ENCODE data around the gene COPE. TPM values are rescaled to one million over a fixed set of nuclear protein-coding genes. Genes with fewer than 3 reads are reported as not detected.

The COPE gene
- total RNA-seq, 1 donor from 2014 or later, result 331 TPM

- intact Hi-C loops (cut with DNase I), result no loop called here
- H3K4me1 ChIP-seq, result no peaks in the 10 kb centered on the region
- H3K36me3 ChIP-seq, result peaks cover 99 to 100% of the 10 kb centered on the region in 2 donors
- no peak overlapping the region for H3K27ac ChIP-seq
- no peak overlapping the region for H3K4me3 ChIP-seq
- no peaks in the 10 kb centered on the region for H3K27me3 ChIP-seq
- no peak for DNase-seq (ENCODE audit: low spot score in 2 of 2)
- H3K9me3 ChIP-seq, result no peaks in the 10 kb centered on the region
- no peak for TF ChIP-seq CTCF (IDR thresholded peaks at IDR 0.05)
Observed at GRCh38 chr19:18859676-18860301, 59.4 kb downstream of the COPE start.

DNA sequence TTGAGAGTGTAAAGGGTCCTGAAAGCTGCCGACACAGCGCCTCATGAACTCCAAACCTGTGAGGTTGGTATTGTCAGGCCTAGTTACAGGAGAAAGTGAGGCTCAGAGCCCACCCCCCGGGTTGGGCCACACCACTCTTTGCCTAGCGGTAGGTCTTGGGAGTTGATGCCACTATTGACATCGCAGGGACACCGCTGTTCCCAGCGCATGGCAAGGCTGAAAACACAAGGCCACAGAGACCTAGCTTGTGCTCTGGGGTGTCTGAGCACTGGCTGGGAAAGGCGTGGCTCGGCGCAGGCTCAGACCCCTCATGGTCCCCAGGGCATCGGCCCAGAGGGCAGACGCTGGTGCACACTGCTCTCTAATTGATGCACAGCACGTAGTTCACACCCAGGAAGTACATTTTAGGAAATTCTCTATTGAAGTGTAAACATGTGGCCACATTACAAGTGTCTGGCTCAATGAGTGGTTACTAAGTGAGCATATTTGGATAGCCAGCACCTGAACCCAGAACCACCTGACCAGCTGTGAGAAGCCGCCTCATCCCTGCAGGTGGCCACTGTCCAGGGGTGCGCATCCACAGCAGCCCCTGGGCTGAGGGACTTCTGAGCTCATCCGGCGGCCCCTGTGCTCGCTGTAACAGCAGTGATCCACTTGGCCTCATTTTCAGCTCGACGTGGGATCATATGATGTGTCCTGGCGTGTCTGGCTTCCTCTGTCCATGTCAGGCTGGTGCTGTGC lies 60.1 kb downstream of the COPE start:
- H3K27ac ChIP-seq, result no peak overlapping the region
- intact Hi-C loops (cut with DNase I), result no loop called here
- peaks cover 100% of the 10 kb centered on the region in 2 donors for H3K36me3 ChIP-seq
- TF ChIP-seq CTCF (IDR thresholded peaks at IDR 0.05), result no peak
- no peaks in the 10 kb centered on the region for H3K4me1 ChIP-seq
- DNase-seq (ENCODE audit: low spot score in 2 of 2), result no peak
- H3K9me3 ChIP-seq, result no peaks in the 10 kb centered on the region
- H3K27me3 ChIP-seq, result no peaks in the 10 kb centered on the region
- no peak overlapping the region for H3K4me3 ChIP-seq

DNA sequence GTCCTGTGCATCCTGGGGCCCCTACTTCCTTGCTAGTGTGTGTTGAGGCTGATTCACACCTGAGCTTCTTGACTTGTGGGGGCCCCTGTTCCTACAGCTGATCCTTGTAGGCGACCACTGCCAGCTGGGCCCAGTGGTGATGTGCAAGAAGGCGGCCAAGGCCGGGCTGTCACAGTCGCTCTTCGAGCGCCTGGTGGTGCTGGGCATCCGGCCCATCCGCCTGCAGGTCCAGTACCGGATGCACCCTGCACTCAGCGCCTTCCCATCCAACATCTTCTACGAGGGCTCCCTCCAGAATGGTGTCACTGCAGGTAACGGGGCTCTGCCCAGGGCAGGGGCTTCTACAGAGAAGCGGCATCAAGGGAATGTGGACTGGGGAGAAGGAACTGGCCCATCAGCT lies 62.0 kb downstream of the COPE start:
- DNase-seq (ENCODE audit: low spot score in 2 of 2), result no peak
- no peaks in the 10 kb centered on the region for H3K4me1 ChIP-seq
- no peak overlapping the region for H3K27ac ChIP-seq
- no peaks in the 10 kb centered on the region for H3K9me3 ChIP-seq
- no peak for TF ChIP-seq CTCF (IDR thresholded peaks at IDR 0.05)
- no peaks in the 10 kb centered on the region for H3K27me3 ChIP-seq
- no peak overlapping the region for H3K4me3 ChIP-seq
- intact Hi-C loops (cut with DNase I), result no loop called here
- peaks cover 99 to 100% of the 10 kb centered on the region in 2 donors for H3K36me3 ChIP-seq

DNA sequence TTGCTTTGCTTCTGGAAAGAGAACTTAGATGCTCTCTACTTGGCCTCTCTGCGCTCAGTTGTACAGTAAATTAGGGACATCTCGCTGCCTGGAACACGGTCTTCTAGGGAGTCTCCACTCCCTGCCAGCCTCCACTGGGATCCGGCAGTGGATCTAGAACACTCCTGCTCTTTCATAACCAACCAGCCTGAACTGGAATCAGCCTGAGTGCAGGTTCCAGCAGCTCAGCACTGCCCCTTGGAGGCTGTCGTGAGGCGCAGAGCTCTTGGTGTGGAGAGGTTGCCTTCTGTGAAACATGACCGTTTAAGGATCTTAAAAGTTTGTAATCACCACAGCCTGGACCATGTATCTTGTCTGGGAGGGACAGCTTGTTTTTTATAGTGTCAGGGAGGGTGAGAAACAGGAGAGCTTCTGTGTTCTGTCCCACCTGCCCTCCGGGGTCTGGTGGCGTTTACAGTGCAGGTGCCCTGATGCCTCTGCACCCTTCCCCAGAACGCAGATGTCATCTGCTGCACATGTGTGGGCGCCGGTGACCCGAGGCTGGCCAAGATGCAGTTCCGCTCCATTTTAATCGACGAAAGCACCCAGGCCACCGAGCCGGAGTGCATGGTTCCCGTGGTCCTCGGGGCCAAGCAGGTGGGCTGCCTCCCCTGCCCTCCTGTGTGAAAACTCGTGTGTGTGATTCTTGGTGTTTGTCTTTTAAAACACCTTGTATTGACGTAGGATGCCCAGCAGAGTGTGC lies 62.6 kb downstream of the COPE start:
- no peak for DNase-seq (ENCODE audit: low spot score in 2 of 2)
- Histone ChIP-seq H3K36me3 (peaks cover 99 to 100% of the 10 kb centered on the region in 2 donors), H3K9me3 (no peaks in the 10 kb centered on the region), H3K27me3 (no peaks in the 10 kb centered on the region), H3K4me3 (no peak overlapping the region), H3K27ac (no peak overlapping the region), H3K4me1 (no peaks in the 10 kb centered on the region)
- TF ChIP-seq CTCF (IDR thresholded peaks at IDR 0.05), result no peak
- intact Hi-C loops (cut with DNase I), result no loop called here

DNA sequence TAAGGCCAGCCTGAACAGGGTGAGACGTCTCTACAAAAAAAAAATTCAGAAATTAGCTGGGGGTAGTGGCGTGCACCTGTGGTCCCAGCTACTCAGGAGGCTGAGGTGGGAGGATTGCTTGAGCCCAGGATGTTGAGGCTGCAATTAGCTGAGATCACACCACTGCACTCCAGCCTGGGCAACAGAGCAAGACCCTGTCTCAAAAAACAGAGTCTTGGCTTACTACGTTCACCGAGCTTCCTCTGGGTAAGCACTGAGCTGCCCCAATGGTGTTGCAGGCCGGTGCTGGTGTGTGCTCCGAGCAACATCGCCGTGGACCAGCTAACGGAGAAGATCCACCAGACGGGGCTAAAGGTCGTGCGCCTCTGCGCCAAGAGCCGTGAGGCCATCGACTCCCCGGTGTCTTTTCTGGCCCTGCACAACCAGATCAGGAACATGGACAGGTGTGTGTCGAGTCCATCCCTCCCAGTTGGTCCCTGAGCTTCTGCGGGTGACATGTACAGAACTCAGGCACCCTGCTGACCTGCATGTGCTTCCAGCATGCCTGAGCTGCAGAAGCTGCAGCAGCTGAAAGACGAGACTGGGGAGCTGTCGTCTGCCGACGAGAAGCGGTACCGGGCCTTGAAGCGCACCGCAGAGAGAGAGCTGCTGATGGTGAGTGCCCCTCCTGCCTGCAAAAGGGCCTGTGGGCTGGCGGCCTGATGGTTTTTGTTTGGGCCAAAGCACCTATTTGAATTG lies 63.4 kb downstream of the COPE start:
- intact Hi-C loops (cut with DNase I), result no loop called here
- no peak overlapping the region for H3K4me3 ChIP-seq
- TF ChIP-seq CTCF (IDR thresholded peaks at IDR 0.05), result no peak
- DNase-seq (ENCODE audit: low spot score in 2 of 2), result no peak
- H3K27me3 ChIP-seq, result no peaks in the 10 kb centered on the region
- no peak overlapping the region for H3K27ac ChIP-seq
- H3K4me1 ChIP-seq, result peaks cover 0 to 3% of the 10 kb centered on the region in 2 donors
- no peaks in the 10 kb centered on the region for H3K9me3 ChIP-seq
- peaks cover 99 to 100% of the 10 kb centered on the region in 2 donors for H3K36me3 ChIP-seq
